GM12865 (cell line): ENCODE measurements around the gene RAPGEF1.

Experiments used
- DNase-seq: peaks from one replicate; pipeline ENCODE4 v3.0.0; 2010; ENCODE audit warnings: low read depth
- H3K4me3 ChIP-seq: 2 replicates; pipeline ENCODE4 v1.5.1; 2011; ENCODE audit warnings: mild to moderate bottlenecking, low read depth, low read length, control low read depth
- TF ChIP-seq, protein P1 (sequence below): IDR thresholded peaks from 2 replicates; pipeline ENCODE4 v1.5.1; 2011; ENCODE audit warnings: low read length, control low read depth, low read depth, inconsistent platforms; ENCODE audit not compliant: insufficient read depth; ENCODE audit errors: missing control alignments

RAPGEF1 gene

GRCh38 chr9:131611586-131612315 is 128.1 kb downstream of the RAPGEF1 start:
- TF ChIP-seq, protein P1, sequence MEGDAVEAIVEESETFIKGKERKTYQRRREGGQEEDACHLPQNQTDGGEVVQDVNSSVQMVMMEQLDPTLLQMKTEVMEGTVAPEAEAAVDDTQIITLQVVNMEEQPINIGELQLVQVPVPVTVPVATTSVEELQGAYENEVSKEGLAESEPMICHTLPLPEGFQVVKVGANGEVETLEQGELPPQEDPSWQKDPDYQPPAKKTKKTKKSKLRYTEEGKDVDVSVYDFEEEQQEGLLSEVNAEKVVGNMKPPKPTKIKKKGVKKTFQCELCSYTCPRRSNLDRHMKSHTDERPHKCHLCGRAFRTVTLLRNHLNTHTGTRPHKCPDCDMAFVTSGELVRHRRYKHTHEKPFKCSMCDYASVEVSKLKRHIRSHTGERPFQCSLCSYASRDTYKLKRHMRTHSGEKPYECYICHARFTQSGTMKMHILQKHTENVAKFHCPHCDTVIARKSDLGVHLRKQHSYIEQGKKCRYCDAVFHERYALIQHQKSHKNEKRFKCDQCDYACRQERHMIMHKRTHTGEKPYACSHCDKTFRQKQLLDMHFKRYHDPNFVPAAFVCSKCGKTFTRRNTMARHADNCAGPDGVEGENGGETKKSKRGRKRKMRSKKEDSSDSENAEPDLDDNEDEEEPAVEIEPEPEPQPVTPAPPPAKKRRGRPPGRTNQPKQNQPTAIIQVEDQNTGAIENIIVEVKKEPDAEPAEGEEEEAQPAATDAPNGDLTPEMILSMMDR, result no peak
- no peak for DNase-seq
- H3K4me3 ChIP-seq, result no peak overlapping the region

GRCh38 chr9:131610231-131610761 is 129.6 kb downstream of the RAPGEF1 start:
- DNase-seq, result no peak

GRCh38 chr9:131609099-131609830 is 130.6 kb downstream of the RAPGEF1 start:
- H3K4me3 ChIP-seq, result no peak overlapping the region
- DNase-seq, result no peak
- TF ChIP-seq, protein P1, result no peak

More at GRCh38 chr9:131610231-131610761, 129.6 kb downstream of the RAPGEF1 start:
- no peak overlapping the region for H3K4me3 ChIP-seq
- TF ChIP-seq, protein P1, result no peak

GRCh38 chr9:131608493-131609037 is 131.3 kb downstream of the RAPGEF1 start:
- no peak overlapping the region for H3K4me3 ChIP-seq
- TF ChIP-seq, protein P1, result no peak
- DNase-seq, result no peak

- DNase-seq, result no peak
- TF ChIP-seq, protein P1, result no peak
- H3K4me3 ChIP-seq, result no peak overlapping the region
Measured at GRCh38 chr9:131607591-131607990, 132.3 kb downstream of the RAPGEF1 start.

DNA sequence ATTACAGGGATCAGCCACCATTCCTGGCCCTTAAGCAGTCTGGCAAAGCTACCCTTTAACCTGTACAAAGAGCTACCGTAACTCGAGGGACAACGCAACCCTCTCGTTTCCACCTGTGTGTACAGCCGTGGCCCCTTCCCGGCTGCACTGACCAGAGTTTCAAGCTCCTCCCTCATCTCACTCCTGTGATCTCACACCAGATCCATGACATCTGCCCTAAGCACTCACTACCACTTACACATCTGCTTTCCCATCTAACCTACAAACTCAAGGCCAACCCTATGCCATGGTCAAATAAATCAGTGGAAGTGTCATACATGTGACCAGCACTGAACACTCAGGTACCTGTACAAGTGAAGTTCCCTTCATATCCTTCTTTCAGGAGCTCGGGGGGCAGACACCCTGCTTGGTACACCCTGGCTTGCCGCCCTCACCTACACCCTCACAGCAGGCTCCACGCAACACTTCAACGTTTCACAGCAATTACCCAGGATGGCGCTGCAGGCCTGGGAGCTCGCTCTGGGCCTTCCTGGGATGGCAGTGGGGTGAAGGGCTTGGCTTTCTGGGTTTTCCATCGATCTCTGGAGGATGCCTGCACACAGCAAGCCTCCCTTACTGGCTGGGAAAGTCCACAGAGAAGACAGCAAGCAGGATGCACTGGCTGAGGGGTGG is 132.8 kb downstream of the RAPGEF1 start:
- TF ChIP-seq, protein P1, result no peak

More for the DNA sequence above, 132.8 kb downstream of the RAPGEF1 start:
- no peak overlapping the region for H3K4me3 ChIP-seq
- DNase-seq, result no peak
